A673 (cell line): ENCODE measurements around the gene FSTL4.

Experiments
- EZH2 ChIP-seq: fragments of 200-600 bp; sonication (generic); IDR thresholded peaks from 2 replicates; pipeline ENCODE4 v1.6.1; 2017; ENCODE audit warnings: borderline replicate concordance, low read depth, mild to moderate bottlenecking, mixed read lengths, antibody characterized with exemption, low read length; ENCODE audit not compliant: poor library complexity, severe bottlenecking
- TF ChIP-seq, protein P1 (sequence below): fragments of 300-800, 200-600 bp; sonication (generic); conservative IDR thresholded peaks from 2 replicates; pipeline ENCODE4 v1.5.1; 2017; ENCODE audit warnings: low read depth, mild to moderate bottlenecking, antibody characterized with exemption, low read length, moderate library complexity, mixed read lengths

DNA sequence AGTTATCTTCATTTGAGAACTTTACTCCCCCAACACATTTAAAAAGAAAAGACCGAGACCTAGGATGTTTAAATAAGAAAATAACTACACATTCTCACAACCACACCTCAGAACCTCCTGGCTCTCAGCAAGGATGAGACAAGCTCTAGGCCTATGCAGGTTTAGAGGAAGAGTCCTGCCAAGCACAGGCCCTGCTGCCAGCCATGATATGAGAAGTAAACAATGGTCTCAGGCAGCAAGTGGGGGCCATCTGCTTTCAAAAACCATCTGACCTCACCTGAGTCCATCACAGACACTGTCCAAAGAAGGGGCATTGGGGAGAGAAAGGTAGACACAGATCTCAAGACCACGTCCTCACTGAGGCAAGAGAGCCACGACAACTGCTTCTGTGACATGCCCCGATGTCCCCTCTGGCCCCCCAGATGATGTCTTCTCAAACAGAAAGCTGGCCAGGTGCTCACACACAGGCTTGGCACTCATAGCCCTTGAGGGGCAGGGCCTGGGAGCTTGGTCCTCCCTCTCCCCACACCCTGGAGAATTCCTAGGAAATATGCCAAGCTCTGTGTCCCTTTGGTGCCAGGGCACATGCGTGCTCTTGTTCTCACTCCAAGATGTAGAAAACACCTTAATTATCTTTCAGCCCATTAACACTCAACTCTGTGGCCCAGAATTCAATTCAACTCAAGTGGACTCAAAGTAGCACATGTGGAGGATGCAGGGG is 150.4 kb downstream of the FSTL4 start:
- TF ChIP-seq, protein P1, sequence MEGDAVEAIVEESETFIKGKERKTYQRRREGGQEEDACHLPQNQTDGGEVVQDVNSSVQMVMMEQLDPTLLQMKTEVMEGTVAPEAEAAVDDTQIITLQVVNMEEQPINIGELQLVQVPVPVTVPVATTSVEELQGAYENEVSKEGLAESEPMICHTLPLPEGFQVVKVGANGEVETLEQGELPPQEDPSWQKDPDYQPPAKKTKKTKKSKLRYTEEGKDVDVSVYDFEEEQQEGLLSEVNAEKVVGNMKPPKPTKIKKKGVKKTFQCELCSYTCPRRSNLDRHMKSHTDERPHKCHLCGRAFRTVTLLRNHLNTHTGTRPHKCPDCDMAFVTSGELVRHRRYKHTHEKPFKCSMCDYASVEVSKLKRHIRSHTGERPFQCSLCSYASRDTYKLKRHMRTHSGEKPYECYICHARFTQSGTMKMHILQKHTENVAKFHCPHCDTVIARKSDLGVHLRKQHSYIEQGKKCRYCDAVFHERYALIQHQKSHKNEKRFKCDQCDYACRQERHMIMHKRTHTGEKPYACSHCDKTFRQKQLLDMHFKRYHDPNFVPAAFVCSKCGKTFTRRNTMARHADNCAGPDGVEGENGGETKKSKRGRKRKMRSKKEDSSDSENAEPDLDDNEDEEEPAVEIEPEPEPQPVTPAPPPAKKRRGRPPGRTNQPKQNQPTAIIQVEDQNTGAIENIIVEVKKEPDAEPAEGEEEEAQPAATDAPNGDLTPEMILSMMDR = no peak
- TF ChIP-seq EZH2 = no peak
